ENCODE data around the gene PMEL. TPM values are rescaled to one million over a fixed set of nuclear protein-coding genes. Genes with fewer than 3 reads are reported as not detected.

The PMEL gene
- total and polyA plus RNA-seq, 2 of the 4 experiments (the other 2 are of a cell fraction), result 1.4 to 5.8 TPM

GRCh38 chr12:55906056-55906455 is 59.8 kb downstream of the PMEL start:
- Histone ChIP-seq H3K36me3 (ENCODE audit: control insufficient read depth, insufficient read depth, low read length) (peaks cover 14% of the 10 kb centered on the region), H3K4ac (ENCODE audit: low read depth, low read length) (no peak overlapping the region), H3K23ac (ENCODE audit: low read depth, low read length) (no peak overlapping the region), H3K79me1 (ENCODE audit: low read depth in 1 of 2, low read length in 2 of 2) (peaks cover 8 to 28% of the 10 kb centered on the region in 2 experiments), H3K4me1 (ENCODE audit: control insufficient read depth, insufficient read depth, low read length) (peaks cover 2% of the 10 kb centered on the region), H2AK5ac (ENCODE audit: low read depth, low read length) (no peak overlapping the region), H3K9me1 (ENCODE audit: insufficient read depth, low read length) (no peaks in the 10 kb centered on the region), H3K27me3 (ENCODE audit: control insufficient read depth, insufficient read depth, low read length) (no peaks in the 10 kb centered on the region), H3K4me3 (ENCODE audit: insufficient read depth, low read depth, low read length) (no peak overlapping the region), H4K5ac (ENCODE audit: low read depth, low read length) (no peak overlapping the region), H2BK120ac (ENCODE audit: low read depth, low read length) (no peak overlapping the region), H3K18ac (ENCODE audit: low read depth, low read length) (no peak overlapping the region), H3K4me2 (ENCODE audit: low read depth, low read length) (no peak overlapping the region), H3K56ac (ENCODE audit: extremely low read depth, insufficient read depth, low read length) (no peak overlapping the region), H2BK5ac (ENCODE audit: low read depth, low read length, poor library complexity, severe bottlenecking) (peak overlapping the region; percentile 63), H3K14ac (replicated peaks; ENCODE audit: low read depth, low read length) (no peak overlapping the region), H2BK20ac (ENCODE audit: low read depth, low read length) (no peak overlapping the region), H4K91ac (ENCODE audit: insufficient read depth, low read depth, low read length) (no peak overlapping the region), H4K20me1 (ENCODE audit: insufficient read depth, low read length) (peaks cover 5% of the 10 kb centered on the region; the same call in 1 of the 2 replicates), H2AFZ (replicated peaks; ENCODE audit: low read length, poor library complexity) (no peak overlapping the region), H4K8ac (ENCODE audit: low read depth in 2 of 2, low read length in 2 of 2) (no peak overlapping the region), H3K9me3 (ENCODE audit: control insufficient read depth, insufficient read depth, low read length) (no peaks in the 10 kb centered on the region), H2AK9ac (replicated peaks; ENCODE audit: low read depth, low read length, poor library complexity) (no peak overlapping the region), H3K9ac (ENCODE audit: low read depth, low read length) (no peak overlapping the region), H2BK15ac (ENCODE audit: low read depth, low read length) (no peak overlapping the region), H3K27ac (ENCODE audit: insufficient read depth, low read length) (no peak overlapping the region)
- CTCF ChIA-PET, result no interaction called here
- ATAC-seq (ENCODE audit: low read depth) (peak; percentile 47), DNase-seq (peak; percentile 76)
- POLR2A ChIA-PET (ENCODE audit: unreplicated experiment), result interaction anchor here (0.6 to 1.0 kb wide), 2 partner anchors 9 to 664 kb away, joined by 3 to 4 read pairs; no protein-coding TSS in a partner anchor
- dilution Hi-C loops (cut with HindIII; ENCODE audit: low sequenced_read_pairs, unreplicated experiment), result no loop called here
- in situ Hi-C loops (cut with MboI; ENCODE audit: low sequenced_read_pairs), result no loop called here
- no TSS peak for BruUV-seq (replicated peaks)
- no peak for TF ChIP-seq SMC3 (IDR thresholded peaks at IDR 0.05; ENCODE audit: low read depth, low read length)
- TF ChIP-seq NFE2L2 (IDR thresholded peaks at IDR 0.05; ENCODE audit: low read depth, low read length), result no peak
- TF ChIP-seq FOS (IDR thresholded peaks at IDR 0.05; ENCODE audit: low read depth, low read length), result peak; percentile 17; the same call in 1 of the 2 replicates
- no peak for TF ChIP-seq CTCF (conservative IDR thresholded peaks at IDR 0.05; ENCODE audit: low read depth, low read length)
- TF ChIP-seq POLR2A (IDR thresholded peaks at IDR 0.05; ENCODE audit: low read depth, low read length), result no peak
- TF ChIP-seq MXI1 (IDR thresholded peaks at IDR 0.05; ENCODE audit: borderline replicate concordance, low read depth, low read length), result no peak
- intact Hi-C loops (cut with micrococcal nuclease), result loop anchor here (5.0 kb wide), 1 partner anchor 34 kb away; no protein-coding TSS in a partner anchor
- WGBS, 2 experiments (ENCODE audit: extremely low coverage in 2 of 2, insufficient read length in 1 of 2), result no CpG with 5 or more reads among the region's 1 CpG

Other genes with a start within 250 kb of the PMEL start
- 128 and 158 TPM in 2 replicates for gene BLOC1S1, start 250.0 kb downstream of the PMEL start, total RNA-seq (2012; rRNA removed)
- 280 and 285 TPM in 2 replicates for gene BLOC1S1, start 250.0 kb downstream of the PMEL start, polyA plus RNA-seq (2012; rRNA removed)
- gene RDH5, start 245.6 kb downstream of the PMEL start, total RNA-seq (2012; rRNA removed), result 7.3 and 8.9 TPM in 2 replicates
- gene RDH5, start 245.6 kb downstream of the PMEL start, polyA plus RNA-seq (2012; rRNA removed), result 18.8 and 21.0 TPM in 2 replicates
- gene CD63, start 237.0 kb downstream of the PMEL start, total RNA-seq (2012; rRNA removed), result 995 and 1,796 TPM in 2 replicates
- 1,398 and 1,518 TPM in 2 replicates for gene CD63, start 237.0 kb downstream of the PMEL start, polyA plus RNA-seq (2012; rRNA removed)
- gene GDF11, start 222.9 kb downstream of the PMEL start, total RNA-seq (2012; rRNA removed), result 2.2 and 2.7 TPM in 2 replicates
- gene GDF11, start 222.9 kb downstream of the PMEL start, polyA plus RNA-seq (2012; rRNA removed), result 12.9 and 13.6 TPM in 2 replicates
- gene SARNP, start 148.3 kb downstream of the PMEL start, total RNA-seq (2012; rRNA removed), result 46.8 and 132 TPM in 2 replicates
- 99.6 and 103 TPM in 2 replicates for gene SARNP, start 148.3 kb downstream of the PMEL start, polyA plus RNA-seq (2012; rRNA removed)
- gene ORMDL2, start 148.0 kb downstream of the PMEL start, total RNA-seq (2012; rRNA removed), result 20.4 and 23.3 TPM in 2 replicates
- 38.6 and 39.7 TPM in 2 replicates for gene ORMDL2, start 148.0 kb downstream of the PMEL start, polyA plus RNA-seq (2012; rRNA removed)
- 56.3 and 56.9 TPM in 2 replicates for gene DNAJC14, start 136.5 kb downstream of the PMEL start, total RNA-seq (2012; rRNA removed)
- 13.3 and 19.8 TPM in 2 replicates for gene DNAJC14, start 136.5 kb downstream of the PMEL start, polyA plus RNA-seq (2012; rRNA removed)
- gene MMP19, start 123.1 kb downstream of the PMEL start, total RNA-seq (2012; rRNA removed), result 8.6 and 9.9 TPM in 2 replicates
- 34.3 and 34.7 TPM in 2 replicates for gene MMP19, start 123.1 kb downstream of the PMEL start, polyA plus RNA-seq (2012; rRNA removed)
- 25.6 and 27.8 TPM in 2 replicates for gene PYM1, start 38.1 kb downstream of the PMEL start, total RNA-seq (2012; rRNA removed)
- gene PYM1, start 38.1 kb downstream of the PMEL start, polyA plus RNA-seq (2012; rRNA removed), result 26.5 and 27.3 TPM in 2 replicates
- 61.4 and 71.9 TPM in 2 replicates for gene DGKA, start 34.9 kb downstream of the PMEL start, total RNA-seq (2012; rRNA removed)
- 75.1 and 75.8 TPM in 2 replicates for gene DGKA, start 34.9 kb downstream of the PMEL start, polyA plus RNA-seq (2012; rRNA removed)
- gene CDK2, start 788 bp upstream of the PMEL start, total RNA-seq (2012; rRNA removed), result 40.0 and 42.5 TPM in 2 replicates
- 61.7 and 101 TPM in 2 replicates for gene CDK2, start 788 bp upstream of the PMEL start, polyA plus RNA-seq (2012; rRNA removed)
- 54.4 and 56.5 TPM in 2 replicates for gene RAB5B, start 8.0 kb upstream of the PMEL start, total RNA-seq (2012; rRNA removed)
- gene RAB5B, start 8.0 kb upstream of the PMEL start, polyA plus RNA-seq (2012; rRNA removed), result 85.6 and 99.2 TPM in 2 replicates
- gene SUOX, start 31.2 kb upstream of the PMEL start, total RNA-seq (2012; rRNA removed), result 13.1 and 19.4 TPM in 2 replicates
- 17.8 and 19.2 TPM in 2 replicates for gene SUOX, start 31.2 kb upstream of the PMEL start, polyA plus RNA-seq (2012; rRNA removed)
- 1.4 and 1.8 TPM in 2 replicates for gene IKZF4, start 55.0 kb upstream of the PMEL start, total RNA-seq (2012; rRNA removed)
- 6.6 and 7.1 TPM in 2 replicates for gene IKZF4, start 55.0 kb upstream of the PMEL start, polyA plus RNA-seq (2012; rRNA removed)
- 307 and 977 TPM in 2 replicates for gene RPS26, start 75.9 kb upstream of the PMEL start, total RNA-seq (2012; rRNA removed)
- gene RPS26, start 75.9 kb upstream of the PMEL start, polyA plus RNA-seq (2012; rRNA removed), result 1,049 and 1,824 TPM in 2 replicates
- 2.2 and 2.5 TPM in 2 replicates for gene ERBB3, start 114.1 kb upstream of the PMEL start, total RNA-seq (2012; rRNA removed)
- 1.4 and 1.5 TPM in 2 replicates for gene ERBB3, start 114.1 kb upstream of the PMEL start, polyA plus RNA-seq (2012; rRNA removed)
- 198 and 251 TPM in 2 replicates for gene PA2G4, start 138.5 kb upstream of the PMEL start, total RNA-seq (2012; rRNA removed)
- gene PA2G4, start 138.5 kb upstream of the PMEL start, polyA plus RNA-seq (2012; rRNA removed), result 158 and 166 TPM in 2 replicates
- gene RPL41, start 150.6 kb upstream of the PMEL start, total RNA-seq (2012; rRNA removed), result 1,119 and 1,341 TPM in 2 replicates
- gene RPL41, start 150.6 kb upstream of the PMEL start, polyA plus RNA-seq (2012; rRNA removed), result 8,623 and 9,394 TPM in 2 replicates
- gene ZC3H10, start 152.2 kb upstream of the PMEL start, total RNA-seq (2012; rRNA removed), result 3.3 and 3.6 TPM in 2 replicates
- 1.1 and 1.5 TPM in 2 replicates for gene ZC3H10, start 152.2 kb upstream of the PMEL start, polyA plus RNA-seq (2012; rRNA removed)
- 137 and 150 TPM in 2 replicates for gene ESYT1, start 162.2 kb upstream of the PMEL start, total RNA-seq (2012; rRNA removed)
- gene ESYT1, start 162.2 kb upstream of the PMEL start, polyA plus RNA-seq (2012; rRNA removed), result 153 and 157 TPM in 2 replicates
- 78.3 and 90.0 TPM in 2 replicates for gene MYL6B, start 186.5 kb upstream of the PMEL start, total RNA-seq (2012; rRNA removed)
- gene MYL6B, start 186.5 kb upstream of the PMEL start, polyA plus RNA-seq (2012; rRNA removed), result 112 and 117 TPM in 2 replicates
- 4,816 and 6,155 TPM in 2 replicates for gene MYL6, start 192.3 kb upstream of the PMEL start, total RNA-seq (2012; rRNA removed)
- gene MYL6, start 192.3 kb upstream of the PMEL start, polyA plus RNA-seq (2012; rRNA removed), result 6,979 and 8,569 TPM in 2 replicates
- gene SMARCC2, start 223.4 kb upstream of the PMEL start, total RNA-seq (2012; rRNA removed), result 41.4 and 42.3 TPM in 2 replicates
- 43.8 and 44.3 TPM in 2 replicates for gene SMARCC2, start 223.4 kb upstream of the PMEL start, polyA plus RNA-seq (2012; rRNA removed)

All from IMR-90 (cell line).